ENCODE measurements around the gene RNASEH2C.
"Not testable (repeated sequence)": the region's sequence is repeated elsewhere in the genome, so short reads cannot be mapped to it uniquely, and the experiment has no call there.

RNASEH2C gene

DNA sequence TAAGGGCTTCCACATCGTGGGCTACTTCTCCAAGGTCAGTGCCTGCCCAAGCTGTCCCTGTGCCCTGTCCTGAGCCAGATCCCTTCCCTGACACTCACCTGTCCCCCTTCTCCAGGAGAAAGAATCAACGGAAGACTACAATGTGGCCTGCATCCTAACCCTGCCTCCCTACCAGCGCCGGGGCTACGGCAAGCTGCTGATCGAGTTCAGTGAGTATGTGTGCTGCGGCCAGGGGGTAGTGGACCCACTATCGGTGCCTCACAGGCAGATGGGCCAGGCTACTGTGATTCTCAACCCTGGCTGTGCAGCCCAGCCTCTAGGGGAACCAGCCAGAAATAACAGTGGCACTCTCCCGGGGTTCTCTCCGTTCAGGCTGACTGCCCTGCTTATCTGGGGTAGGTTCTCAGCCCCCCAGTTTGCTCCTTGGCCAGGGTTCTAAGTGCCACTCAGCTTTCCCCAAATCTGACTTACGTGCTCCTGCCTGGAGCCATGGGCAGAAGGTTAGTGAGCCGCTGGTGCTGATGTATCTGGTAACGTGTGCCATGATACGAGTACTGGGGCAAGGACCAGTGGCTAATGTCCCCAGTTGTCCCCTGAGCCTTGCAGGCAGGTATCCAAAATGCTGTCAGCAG lies 3.7 kb downstream of the RNASEH2C start:
- DNase-seq, result no peak

DNA sequence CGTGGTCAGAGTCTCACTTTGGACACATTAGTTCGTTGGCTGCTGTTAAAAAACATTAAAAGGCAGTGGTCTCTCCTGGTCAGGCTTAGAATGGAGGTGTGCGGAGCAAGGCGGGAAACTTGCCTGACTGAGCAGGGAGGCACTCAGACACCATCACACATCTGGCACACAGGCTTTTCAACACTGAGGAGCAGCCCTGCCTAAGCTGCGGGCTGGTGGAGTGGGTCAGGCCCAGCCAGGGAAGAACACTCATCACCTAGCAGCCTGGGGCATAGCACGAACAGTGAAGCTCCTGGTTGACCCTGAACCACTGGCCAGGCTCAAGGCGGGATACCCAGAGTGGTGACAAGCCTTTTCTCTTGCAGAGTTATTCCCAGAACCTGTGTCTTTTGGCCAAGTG lies 4.3 kb downstream of the RNASEH2C start:
- DNase-seq, result no peak

DNA sequence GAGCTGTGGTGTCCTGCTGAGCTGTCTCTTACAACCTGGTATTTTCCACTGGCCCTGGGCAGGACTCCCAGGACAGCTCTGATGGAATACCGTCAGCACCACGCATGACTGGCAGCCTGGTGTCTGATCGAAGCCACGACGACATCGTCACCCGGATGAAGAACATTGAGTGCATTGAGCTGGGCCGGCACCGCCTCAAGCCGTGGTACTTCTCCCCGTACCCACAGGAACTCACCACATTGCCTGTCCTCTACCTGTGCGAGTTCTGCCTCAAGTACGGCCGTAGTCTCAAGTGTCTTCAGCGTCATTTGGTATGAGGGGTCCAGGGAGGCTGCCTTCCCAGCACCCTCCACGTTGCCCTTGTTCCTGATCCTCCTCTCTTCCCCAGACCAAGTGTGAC lies 6.2 kb downstream of the RNASEH2C start:
- DNase-seq, result no peak

DNA sequence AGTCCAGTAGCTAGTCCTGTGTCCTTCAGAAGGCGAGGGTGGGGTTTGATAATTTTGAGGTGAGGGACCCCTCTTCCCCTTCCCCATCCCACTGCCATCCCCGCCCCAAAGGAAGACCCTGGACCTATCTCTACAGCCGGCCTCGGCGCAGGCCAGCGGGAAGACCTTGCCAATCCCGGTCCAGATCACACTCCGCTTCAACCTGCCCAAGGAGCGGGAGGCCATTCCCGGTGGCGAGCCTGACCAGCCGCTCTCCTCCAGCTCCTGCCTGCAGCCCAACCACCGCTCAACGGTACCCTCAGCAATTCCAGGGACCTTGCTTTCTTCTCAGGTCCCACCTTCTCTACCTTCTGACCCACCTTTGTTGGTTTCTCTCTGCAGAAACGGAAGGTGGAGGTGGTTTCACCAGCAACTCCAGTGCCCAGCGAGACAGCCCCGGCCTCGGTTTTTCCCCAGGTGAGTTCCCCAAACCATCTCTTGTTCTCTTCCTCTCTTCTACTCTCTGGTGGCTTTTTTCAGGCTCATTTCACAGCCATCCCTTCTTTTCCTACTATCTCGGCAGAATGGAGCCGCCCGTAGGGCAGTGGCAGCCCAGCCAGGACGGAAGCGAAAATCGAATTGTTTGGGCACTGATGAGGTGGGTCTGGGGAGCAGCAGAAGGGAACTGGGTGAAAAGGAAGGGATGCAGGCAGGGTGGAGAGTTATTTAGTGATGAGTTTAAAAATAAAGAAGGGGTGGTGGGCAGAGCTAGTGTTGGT lies 7.2 kb downstream of the RNASEH2C start:
- DNase-seq, result no peak

DNA sequence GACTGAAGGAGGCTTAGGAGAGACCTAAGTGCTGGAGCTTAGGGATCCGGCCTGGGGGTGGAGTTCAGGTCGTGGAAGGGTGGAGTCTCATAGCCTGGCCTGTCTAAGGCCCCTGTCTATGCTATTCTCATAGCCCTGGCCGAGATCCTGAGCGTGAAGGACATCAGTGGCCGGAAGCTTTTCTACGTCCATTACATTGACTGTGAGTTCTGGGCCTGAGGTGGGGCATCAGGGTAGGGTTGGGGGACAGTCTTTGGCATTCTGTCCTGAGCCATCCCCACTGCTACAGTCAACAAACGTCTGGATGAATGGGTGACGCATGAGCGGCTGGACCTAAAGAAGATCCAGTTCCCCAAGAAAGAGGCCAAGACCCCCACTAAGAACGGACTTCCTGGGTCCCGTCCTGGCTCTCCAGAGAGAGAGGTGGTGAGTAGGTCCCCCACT lies 7.9 kb downstream of the RNASEH2C start:
- no peak for DNase-seq

DNA sequence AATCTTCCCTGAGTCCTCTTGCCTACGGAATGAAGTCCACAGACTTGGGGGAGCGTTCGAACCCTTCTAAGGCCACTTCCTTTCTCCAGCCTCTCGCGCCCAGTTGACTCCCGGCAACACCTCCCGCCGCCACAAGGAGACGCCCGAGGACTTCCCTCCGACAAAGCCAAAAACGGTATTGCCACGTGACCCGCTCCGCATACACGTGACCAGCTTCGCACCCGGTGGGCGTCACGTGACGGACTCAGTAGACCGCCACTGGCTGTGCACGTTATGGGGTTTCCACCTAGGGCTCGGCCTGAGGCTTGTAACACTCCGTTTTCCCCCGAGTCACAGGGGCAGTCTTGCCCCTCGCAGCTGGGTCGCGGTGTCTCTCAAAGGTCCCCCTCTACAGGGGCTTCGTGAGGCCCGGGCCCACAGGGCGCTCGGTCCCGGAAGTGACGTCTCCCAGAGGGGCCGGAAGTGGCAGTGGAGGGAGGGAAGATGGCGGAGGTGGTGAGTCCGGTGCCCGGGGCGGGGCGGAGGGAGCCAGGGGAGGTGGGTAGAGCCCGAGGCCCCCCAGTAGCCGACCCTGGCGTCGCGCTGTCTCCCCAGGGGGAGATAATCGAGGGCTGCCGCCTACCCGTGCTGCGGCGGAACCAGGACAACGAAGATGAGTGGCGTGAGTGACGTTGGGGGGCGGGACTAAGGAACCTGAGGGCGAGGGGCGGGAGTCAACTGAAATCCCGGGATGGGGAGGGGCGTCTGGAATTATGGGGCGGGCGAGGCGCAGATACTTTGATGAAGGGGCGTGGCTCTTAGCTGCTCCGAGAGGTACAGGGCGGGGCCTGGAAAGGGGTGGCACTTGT lies 8.6 kb downstream of the RNASEH2C start, which contains the start of gene KAT5:
TSS of gene KAT5 (plus strand) at position 468 of the 848 bp plus-strand sequence. CDS start at position 484, 16 bp downstream.
- peak; percentile 99 for DNase-seq

DNA sequence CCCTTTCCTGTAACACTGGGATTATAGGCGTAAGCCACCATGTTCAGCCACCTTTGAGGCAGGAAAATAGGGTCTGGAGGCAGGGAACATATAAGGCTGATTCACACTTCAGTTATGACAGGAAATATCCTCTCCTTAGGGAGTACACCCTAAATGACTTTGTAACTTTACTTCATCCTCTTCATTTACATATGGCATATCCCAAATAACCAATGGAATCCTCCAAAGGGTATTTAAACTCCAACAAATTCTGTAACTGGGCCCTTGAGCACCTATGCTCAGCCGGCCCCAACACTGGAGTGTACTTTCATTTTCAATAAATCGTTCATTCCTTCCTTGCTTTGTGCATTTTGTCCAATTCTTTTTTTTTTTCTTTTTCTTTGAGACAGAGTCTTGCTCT lies 10.2 kb downstream of the RNASEH2C start:
- DNase-seq, result no peak

DNA sequence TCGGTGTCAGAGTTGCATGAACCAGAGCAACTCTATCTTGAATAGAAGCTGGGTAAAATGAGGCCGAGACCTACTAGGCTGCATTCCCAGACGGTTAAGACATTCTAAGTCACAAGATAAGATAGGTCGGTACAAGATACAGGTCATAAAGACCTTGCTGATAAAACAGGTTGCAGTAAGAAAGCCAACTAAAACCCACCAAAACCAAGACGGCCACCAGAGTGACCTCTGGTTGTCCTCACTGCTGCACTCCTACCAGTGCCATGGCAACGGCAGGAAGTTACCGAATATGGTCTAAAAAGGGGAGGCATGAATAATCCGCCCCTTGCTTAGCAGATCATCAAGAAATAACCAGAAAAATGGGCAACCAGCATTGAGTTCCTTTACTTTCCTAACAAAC lies 10.9 kb downstream of the RNASEH2C start:
- peak; percentile 32 for DNase-seq

DNA sequence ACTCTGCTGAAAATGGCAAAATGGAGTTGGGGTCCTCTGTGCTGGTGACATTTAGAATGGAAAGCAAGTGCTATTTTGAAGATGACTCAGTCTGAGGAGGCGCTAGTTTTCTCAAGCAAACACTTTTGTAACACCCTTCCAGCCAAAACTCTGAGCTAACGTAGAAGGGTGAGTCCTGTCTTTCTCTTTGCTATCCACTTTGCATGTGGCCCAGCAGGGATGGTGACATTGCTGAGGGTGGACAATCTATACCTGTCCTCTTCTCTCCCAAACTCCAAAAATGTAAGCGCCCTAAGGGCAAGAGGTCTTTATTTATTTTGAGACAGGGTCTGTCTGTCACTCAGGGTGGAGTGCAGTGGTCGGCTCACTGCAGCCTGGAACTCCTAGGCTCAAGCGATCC lies 12.1 kb downstream of the RNASEH2C start:
- no peak for DNase-seq

DNA sequence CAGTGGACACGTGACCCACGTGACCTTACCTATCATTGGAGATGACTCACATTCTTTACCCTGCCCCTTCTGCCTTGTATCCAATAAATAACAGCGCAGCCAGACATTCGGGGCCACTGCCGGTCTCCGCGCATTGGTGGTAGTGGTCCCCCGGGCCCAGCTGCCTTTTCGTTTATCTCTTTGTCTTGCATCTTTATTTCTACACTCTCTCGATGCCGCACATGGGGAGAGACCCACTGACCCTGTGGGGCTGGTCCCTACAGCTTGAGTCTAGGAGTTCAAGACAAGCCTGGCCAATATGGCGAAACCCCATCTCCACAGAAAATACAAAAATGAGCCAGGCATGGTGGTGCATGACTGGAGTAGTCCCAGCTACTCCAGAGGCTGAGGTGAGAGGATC lies 13.6 kb downstream of the RNASEH2C start:
- DNase-seq, result not testable (repeated sequence)

DNA sequence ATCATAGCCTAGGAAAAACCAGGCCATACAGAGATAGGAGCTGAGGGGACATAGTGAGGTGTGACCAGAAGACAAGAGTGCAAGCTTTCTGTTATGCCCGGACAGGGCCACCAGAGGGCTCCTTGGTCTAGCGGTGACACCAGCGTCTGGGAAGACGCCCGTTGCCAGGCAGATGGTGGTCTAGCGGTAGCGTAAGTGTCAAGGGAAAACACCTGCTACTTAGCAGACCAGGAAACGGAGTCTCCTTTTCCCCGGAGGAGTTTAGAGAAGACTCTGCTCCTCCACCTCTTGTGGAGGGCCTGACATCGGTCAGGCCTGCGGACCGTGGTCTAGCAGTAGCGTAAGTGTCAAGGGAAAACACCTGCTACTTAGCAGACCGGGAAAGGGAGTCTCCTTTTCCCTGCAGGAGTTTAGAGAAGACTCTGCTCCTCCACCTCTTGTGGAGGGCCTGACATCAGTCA lies 14.3 kb downstream of the RNASEH2C start:
- peak; percentile 65 for DNase-seq

DNA sequence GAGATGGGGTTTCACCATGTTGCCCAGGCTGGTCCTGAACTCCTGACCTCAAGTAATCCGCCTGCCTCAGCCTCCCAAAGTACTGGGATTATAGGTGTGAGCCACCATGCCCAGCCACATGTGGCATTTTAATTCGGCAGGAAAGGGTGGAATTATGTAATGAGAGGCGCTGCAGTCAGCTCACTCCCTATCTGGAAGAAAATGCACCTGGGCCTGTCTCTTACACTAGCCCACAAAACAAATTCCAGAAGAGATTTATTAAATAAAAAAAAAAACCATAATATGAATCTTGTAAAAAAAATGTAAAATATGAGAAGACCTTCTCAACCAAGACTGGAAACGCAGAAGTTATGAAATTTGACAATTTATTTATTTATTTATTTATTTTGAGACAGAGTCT lies 16.8 kb downstream of the RNASEH2C start:
- DNase-seq, result no peak

DNA sequence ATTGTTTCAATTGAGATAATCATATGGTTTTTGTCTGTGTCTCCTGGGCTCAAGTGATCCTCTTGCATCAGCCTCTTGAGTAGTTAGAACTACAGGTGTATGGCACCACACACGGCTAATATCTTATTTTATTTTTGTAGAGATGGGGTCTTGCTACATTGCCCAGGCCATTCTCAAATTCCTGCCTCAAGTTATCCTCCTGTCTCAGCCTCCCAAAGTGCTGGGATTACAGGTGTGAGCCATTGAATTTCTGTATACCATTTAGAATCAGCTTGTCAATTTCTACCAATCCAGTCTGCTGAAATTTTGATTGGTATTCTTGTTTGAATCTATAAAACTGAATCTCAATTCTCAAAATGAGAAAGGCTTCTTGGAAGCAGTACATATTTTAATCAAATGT lies 18.9 kb downstream of the RNASEH2C start:
- no peak for DNase-seq

DNA sequence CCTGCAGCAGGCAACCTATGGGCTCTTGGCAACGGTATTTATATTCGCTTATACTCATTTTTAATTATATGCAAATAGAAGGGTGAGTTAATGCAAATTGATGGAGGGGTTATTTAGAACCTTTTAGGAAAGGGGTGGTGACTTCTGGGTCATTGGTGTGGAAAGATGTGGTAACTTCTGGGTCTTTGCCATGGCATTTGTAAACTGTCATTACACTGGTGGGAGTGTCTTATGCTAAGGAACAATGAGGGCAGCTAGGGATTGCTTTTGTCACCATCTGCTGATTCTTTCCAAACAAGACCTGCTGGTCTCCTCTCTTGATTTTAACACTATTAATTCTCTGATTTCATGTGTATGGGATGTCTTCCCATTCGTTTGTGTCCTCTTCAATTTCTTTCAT lies 20.2 kb downstream of the RNASEH2C start:
- DNase-seq, result peak; percentile 14

DNA sequence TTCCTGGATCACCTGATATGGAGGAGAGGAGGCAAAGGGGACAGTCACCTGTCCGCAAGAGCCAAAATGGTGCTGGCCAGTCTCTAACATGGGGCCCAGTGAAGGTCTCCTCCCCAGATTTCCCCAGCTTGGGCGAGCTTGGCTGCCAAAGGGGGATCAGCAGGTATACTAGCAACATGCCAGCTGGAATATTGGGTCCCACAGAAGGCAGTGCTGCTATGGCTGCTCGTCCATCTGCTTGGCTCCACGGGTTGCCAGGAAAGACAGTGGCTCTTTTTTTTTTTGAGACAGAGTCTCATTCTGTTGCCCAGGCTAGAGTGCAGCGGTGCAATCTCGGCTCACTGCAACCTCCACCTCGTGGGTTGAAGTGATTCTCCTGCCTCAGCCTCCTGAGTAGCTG lies 21.3 kb downstream of the RNASEH2C start:
- DNase-seq, result no peak

DNA sequence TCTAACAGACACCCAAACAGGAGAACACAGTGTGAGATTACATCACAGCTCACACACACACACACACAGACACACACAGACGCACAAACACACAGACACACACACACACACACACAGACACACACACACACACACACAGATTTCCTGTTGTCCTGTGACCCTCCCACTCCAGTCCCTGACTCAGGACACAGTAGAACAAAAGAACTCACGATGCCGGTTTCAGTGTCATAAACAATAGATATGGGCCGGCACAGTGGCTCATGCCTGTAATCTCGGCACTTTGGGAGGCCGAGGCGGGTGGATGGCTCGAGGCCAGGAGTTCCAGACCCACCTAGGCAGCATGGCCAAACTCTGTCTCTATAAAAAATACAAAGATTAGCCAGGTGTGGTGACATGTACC lies 22.4 kb downstream of the RNASEH2C start:
- DNase-seq, result no peak

DNA sequence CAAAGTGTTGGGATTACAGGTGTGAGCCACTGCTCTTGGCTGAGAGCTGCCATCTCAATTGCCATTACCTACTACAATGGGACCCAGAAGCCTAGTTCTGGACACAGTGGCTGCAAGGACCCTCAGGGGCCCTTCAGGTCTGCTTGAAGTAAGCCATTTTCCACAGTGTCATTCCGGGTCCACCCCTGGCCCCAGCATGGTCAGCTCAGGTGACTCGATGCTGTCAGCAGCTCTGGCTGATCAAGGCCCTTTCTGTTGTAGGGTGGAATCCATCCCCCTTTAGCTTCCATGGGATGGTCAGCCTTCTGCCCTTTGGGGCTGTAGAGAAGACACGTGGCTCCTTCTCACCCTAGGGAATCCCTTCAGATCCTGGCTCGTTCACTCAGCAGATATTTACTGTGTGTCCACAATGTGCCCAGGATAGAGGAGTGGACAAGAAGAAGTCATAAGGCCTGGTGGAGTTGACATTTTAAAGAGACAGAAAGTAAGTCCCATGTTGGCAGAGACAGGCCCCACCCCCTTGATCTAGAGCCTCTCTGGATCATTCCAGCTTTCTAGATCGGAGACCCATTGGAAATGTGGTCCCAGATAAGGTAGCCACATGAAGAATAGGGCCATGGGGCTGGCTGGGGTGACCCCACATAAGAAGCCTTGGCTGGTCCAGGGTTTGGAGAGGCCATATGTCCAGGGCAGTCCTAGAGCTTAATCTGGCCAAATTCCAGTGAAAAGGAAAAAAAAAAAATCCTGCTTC lies 23.6 kb downstream of the RNASEH2C start:
- no peak for DNase-seq

DNA sequence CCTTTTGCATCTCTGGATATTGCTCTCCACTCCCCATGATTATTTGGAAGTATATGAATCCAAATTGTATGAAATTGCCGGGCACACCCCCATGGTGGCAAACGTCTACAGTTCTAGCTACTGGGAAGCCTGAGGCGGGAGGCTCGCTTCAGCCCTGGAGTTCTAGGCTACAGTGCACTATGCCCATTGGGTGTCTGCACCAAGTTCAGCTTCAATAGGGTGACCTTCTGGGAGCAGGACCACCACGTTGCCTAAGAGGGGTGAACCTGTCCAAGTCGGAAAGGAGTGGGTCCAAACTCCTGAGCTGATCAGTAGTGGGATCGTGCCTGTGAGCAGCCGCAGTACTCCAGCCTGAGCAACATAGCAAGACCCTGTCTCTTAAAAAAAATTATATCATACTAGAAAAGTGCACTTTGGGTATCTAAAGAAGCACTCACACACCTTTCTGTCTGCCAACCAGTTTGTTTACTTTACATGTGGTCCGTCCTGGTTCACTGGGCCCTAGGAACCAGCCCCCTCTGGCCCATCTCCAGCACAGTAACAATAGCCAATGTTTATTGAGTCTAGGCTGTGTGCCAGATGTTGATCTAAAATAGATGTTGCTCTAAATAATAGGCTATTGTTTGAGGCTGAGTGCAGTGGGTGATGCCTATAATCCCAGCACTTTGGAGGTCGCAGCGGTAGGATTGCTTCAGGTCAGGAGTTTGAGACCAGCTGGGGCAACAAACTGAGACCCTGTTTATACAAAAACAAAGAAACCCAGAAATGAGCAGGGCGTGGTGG lies 24.9 kb downstream of the RNASEH2C start:
- no peak for DNase-seq

DNA sequence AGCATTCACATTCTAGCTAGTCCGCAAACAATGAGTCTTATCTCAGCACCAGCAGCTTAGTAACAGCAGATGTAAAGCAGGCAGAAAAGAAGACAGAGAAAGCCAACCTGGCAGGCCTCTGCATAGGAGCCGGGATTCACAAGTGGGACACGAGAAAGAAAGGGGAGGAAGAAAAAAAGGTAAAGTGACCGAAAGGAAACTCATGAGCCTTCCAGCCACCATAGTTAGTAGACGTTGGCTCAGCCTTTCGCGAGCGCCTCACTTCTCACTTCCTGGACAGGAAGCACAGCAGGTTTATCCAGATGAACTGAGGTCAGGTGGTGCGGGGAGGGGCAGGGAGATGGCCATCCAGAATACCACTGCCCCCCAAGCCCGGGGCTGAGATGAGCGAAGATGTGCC lies 28.2 kb downstream of the RNASEH2C start:
- DNase-seq, result peak; percentile 14

DNA sequence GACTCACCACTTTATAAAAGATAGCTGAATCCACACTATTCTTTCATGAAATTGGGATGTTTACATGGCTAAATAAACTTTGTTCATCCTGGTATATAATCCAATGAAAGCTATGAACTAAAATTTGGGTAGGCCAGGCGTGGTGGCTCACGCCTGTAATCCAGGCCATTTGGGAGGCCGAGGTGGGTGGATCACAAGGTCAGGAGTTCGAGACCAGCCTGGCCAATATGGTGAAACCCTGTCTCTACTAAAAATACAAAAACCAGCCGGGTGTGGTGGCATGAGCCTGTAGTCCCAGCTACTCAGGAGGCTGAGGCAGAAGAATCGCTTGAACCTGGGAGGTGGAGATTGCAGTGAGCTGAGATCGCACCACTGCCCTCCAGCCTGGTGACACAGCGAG lies 28.8 kb downstream of the RNASEH2C start:
- not testable (repeated sequence) for DNase-seq

DNA sequence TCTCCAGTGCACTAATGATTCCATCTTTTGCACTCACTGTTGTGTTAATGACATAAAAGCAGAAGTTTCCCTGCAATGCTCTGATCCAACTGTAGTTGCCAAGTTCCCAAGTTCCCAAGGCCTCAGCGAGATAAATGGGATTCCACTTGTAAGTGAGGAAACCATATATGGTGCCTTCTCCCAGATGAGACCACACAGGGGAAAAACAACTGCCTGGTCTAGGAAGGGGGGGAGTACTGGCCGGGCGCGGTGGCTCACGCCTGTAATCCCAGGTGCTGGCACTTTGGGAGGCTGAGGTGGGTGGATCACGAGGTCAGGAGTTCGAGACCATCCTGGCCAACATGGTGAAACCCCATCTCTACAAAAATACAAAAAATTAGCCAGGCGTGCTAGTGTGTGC lies 34.6 kb downstream of the RNASEH2C start:
- DNase-seq, result no peak

DNA sequence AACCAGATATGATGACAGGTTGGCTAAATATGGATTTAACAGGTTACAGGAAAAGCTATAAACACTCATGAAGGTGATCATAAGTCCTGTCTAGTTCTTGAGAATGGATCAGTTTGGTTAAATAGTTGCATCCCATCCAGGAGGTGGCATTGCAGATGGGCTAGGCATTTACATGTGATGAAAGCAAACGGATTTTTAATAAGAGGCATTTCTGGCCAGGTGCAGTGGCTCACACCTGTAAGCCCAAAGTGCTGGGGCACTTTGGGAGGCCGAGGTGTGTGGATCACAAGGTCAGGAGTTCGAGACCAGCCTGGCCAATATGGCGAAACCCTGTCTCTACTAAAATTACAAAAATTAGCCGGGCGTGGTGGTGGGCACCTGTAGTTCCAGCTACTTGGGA lies 37.1 kb downstream of the RNASEH2C start:
- not testable (repeated sequence) for DNase-seq
